NOMO-1 treated with dmso at 0.1 percent for 144 hours (cell line): ENCODE data around the gene EMILIN2.
"Not testable (repeated sequence)": the region's sequence is repeated elsewhere in the genome, so short reads cannot be mapped to it uniquely, and the experiment has no call there.

Experiments used
- DNase-seq: peaks from one replicate; lab custom pipeline; 2025; ENCODE audit not compliant: unreplicated experiment; lab: John Stamatoyannopoulos, UW

Gene EMILIN2

GRCh38 chr18:2846636-2847316, at the start of gene EMILIN2:
Gene EMILIN2, plus strand, starts transcription at chr18:2847006. Its CDS starts 183 bp downstream, at chr18:2847189.
- no peak for DNase-seq

DNA sequence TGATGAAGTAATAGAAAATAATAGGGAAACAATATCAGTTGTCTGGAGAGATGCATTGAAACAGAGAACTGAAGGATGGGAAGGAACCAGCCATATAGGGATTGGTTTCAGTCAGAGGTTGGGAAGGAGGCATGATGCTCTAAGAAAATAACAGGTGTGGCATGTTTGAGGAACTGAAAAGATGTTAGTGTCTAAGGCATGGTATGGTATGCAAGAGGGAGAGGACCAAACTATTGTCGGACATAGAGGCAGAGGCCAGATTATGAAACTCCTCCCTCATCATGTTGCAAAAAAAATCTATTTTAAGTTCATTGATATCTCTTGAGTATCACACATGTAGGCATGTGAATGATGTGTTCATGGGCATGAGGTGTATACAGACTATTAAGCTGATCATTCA, 48.9 kb upstream of the EMILIN2 start:
- DNase-seq = no peak

DNA sequence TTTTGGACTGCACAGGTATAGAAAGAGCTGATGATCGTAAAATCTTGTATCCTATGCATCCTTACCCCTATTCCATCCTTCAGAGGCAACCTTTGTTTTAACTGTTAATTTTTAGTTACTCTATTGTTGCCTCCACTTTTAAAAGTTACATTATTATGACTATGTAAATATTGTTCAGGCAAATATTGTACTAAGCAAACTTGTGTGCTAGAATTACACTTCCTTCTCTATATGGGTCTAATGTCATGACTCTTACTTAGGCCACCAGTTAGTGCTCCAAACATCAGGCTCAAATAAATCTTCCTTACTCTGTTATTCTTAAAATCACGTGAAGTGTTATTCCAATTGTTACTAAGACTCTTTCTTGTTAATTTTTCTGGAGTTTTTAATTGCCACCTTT, 47.4 kb upstream of the EMILIN2 start:
- no peak for DNase-seq

GRCh38 chr18:2805970-2806943, 40.5 kb upstream of the EMILIN2 start:
- DNase-seq = no peak

- DNase-seq = not testable (repeated sequence)
These were observed 38.2 kb upstream of the EMILIN2 start for GRCh38 chr18:2808640-2809039.

- DNase-seq = not testable (repeated sequence)
These were observed 37.1 kb upstream of the EMILIN2 start for GRCh38 chr18:2809666-2810183.

- DNase-seq = no peak
These were observed 35.4 kb upstream of the EMILIN2 start for GRCh38 chr18:2811416-2811815.

DNA sequence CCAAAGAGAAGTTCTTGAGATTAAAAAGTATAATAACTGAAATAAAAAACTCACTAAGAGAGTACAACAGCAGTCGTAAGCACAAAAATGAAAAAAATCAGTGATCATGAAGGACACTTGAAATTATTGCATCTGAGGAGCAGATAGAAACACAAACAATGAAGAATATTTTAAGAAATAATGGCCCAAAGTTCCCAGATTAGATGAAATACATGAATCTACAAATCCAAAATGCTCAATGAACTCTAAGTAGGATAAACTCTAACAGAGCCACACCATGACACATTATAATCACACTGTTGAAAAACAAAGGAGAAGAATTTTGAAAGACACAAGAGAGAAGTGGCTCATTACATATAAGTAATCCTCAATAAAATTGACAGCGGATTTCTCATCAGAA, 31.9 kb upstream of the EMILIN2 start:
- no peak for DNase-seq

DNA sequence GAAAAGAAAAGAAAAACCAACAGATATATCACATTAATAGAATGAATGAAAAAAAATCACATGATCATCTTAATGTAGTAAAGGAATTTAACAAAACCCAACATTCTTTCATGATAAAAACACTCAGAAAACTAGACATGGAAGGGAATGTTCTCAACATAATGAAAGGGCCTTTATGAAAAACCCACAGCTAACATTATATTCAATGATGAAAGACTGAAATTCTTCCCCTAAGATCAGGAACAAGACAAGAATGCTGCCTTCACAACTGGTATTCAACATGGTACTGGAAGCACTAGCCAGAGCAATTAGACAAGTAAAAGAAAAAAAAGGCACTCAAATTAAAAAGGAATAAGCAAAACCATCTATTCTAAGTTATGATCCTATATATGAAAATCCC, 28.5 kb upstream of the EMILIN2 start:
- DNase-seq = no peak

DNA sequence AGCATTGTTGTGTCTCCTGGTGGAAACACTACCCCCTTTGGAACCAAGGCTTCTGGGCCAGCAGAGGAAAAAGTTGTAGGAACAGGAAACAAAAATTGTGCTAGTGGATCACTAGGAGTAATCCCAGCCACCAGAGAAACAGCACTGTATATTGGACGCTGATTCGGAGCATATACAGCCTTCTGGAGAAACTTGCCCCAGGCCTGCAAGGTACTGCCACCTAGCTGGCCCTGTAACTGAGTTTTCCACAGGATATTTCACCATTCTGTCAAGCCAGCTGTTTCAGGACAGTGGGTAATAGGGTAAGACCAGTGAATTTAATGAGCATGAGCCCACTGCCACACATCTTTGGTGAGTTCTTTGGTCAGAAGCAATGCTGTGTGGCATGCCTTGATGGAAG, 25.1 kb upstream of the EMILIN2 start:
- no peak for DNase-seq

DNA sequence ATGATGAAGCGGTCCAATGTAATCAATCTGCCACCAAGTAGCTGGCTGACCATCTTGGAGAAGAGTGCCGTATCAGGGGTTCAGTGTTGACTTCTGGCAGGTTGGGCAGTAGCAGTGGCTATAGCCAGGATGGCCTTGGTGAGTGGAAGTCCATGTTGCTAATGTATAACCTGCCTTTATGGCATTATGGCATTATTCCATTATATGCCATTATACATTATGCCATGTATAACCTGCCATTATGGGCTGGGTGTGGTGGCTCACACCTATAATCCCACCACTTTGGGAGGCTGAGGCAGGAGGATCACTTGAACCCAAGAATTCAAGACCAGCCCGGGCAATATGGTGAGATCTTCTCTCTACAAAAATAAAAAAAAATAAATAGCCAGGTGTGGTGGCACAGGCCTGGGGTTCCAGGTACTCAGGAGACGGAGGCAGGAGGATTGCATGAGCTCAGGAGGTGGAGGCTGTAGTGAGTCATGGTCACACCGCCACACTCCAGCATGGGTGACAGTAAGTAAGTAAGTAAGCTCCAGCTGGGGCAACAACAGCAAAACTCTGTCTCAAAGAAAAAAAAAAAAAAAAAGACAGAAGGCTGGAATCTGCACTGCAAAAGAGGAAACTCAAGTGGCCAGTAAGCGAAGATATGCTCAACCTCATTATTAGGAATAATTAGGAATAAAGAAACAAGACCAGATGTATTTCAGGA, 24.4 kb upstream of the EMILIN2 start:
- DNase-seq = no peak

DNA sequence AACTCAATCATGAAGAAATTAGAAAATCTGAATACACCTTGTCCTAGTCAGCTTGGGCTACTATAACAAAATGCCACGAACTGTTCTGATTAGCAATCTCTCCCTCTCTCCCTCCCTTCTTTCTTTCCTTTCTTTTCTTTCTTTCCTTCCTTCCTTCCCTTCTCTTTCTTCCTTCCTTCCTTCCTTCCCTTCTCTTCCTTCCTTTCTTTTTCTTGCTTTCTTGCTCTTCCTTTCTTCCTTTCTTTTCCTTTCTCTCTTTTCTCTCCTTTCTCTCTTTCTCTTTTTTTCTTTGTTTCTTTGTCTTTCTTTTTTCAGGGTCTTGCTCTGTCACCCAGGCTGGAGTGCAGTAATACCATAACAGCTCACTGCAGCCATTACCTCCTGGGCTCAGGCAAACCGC, 23.6 kb upstream of the EMILIN2 start:
- DNase-seq = no peak

- DNase-seq = no peak
These were observed 22.8 kb upstream of the EMILIN2 start for GRCh38 chr18:2823966-2824365.

- no peak for DNase-seq
These were observed 21.9 kb upstream of the EMILIN2 start for GRCh38 chr18:2824865-2825264.

GRCh38 chr18:2825613-2826175, 21.1 kb upstream of the EMILIN2 start:
- DNase-seq = no peak

- no peak for DNase-seq
These were observed 20.2 kb upstream of the EMILIN2 start for GRCh38 chr18:2826581-2826980.

GRCh38 chr18:2827061-2827460, 19.7 kb upstream of the EMILIN2 start:
- no peak for DNase-seq

GRCh38 chr18:2836118-2836517, 10.7 kb upstream of the EMILIN2 start:
- DNase-seq = not testable (repeated sequence)

DNA sequence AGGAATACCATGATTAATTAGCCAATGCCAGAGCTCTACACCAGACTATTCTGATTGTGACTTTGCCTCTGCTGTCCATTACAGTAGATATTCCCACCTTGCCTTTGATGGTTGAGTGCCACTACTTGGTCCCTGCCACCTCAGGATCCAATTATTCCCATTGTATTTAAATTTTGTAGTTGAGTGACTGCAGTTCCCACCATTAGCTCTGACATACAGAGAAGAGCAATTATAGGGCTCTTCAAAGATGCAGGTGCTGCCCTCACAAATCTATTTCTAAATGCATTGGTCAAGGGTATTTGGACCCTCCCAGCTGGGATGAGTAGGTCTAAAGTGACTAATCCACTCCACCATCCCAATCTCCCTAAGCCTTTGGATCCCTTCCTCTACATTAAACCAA, 9.5 kb upstream of the EMILIN2 start:
- not testable (repeated sequence) for DNase-seq

DNA sequence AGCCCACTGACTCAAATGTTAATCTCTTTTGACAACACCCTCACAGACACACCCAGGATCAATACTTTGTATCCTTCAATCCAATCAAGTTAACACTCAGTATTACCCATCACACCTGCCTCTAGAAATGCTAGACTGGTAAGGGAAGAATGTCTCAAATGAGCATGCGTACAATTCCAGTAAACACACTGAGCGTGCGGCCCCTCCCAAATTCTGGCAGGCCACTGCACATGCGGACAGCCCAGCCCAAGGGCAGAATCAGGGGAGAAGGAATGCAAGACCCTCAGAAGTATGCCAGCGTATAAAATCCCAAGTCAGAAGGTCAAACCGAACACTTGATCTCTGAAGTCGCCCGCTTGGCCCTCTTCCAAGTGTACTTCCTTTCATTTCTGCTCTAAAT, 7.6 kb upstream of the EMILIN2 start:
- no peak for DNase-seq

DNA sequence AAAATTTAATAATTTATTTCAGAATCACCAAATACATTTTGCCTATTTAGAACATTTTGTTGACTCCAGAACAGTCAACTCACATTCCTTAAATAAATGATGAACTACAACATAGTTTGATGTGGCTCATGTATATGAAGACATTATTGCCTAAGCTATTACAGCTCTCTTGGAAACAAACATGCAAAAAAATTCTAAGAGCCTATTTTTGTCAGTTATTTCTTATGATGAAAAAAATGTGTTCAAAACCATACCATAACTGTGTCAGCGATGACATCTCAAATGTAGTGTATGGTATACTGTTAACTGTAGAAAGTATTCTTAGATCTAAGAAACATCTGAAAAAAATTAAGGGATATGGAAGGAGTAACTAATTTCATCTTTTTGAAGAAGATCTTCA, 6.3 kb upstream of the EMILIN2 start:
- DNase-seq = no peak
